HG02970 (cell line): ENCODE data around the gene FGFR2.

Experiments used
- ATAC-seq: cut with Tn5 transposase; IDR thresholded peaks from one replicate; pipeline ENCODE4 v1.9.1; 2021; ENCODE audit warnings: mild to moderate bottlenecking, moderate library complexity, moderate number of reproducible peaks; ENCODE audit not compliant: unreplicated experiment, low FRiP score

The FGFR2 gene

DNA sequence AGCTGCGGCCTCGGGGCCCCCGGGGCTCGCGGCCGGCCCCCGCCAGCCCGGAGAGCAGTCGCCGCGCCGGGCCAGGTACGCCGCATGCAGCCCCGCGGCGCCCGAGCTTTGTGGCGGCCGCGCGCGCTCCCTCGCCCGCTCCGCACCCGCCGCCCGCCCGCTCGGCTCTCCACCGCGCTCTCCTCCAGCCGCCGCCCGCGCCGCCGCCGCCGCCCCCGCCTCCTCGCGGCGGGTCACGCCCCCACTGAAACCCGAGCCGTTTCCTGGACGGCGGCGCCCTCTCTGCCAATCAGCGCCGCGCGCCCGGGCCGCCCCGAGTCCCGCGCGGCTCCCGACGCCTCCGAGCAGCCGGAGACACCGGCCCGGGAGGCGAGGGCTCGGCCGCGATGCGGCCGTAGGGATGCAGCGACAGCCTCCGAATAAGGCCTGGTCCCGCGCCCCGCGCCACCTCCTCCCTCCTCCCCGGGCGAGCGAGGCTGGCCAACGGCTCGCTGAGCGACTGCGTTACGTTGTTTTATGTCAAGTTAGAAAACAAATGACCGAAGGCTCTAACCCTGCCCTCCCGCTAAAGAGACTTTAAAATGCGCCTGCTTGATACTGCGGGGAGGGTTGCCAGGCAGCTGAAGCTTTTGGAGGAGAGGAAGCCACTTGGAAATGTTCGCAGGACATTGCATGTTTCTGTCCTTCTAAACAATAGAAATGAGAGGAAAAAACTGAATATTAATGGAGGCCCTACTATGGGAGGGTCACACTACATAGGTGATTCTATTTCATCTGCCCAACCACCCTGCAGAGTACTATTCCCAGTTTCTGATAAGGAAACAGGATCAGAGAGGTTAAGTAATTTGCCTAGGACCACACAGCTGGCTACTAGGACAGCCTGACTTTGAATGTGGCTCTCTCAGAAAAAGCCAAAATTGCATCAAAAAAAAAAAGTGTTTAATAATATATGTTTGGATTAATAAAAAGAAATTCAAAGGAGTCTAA is at the start of gene FGFR2:
Gene FGFR2, minus strand, starts transcription at position 182 of the 987 bp plus-strand sequence. CDS start 4,627 bp downstream, outside the sequence.
- peak; percentile 93 for ATAC-seq

DNA sequence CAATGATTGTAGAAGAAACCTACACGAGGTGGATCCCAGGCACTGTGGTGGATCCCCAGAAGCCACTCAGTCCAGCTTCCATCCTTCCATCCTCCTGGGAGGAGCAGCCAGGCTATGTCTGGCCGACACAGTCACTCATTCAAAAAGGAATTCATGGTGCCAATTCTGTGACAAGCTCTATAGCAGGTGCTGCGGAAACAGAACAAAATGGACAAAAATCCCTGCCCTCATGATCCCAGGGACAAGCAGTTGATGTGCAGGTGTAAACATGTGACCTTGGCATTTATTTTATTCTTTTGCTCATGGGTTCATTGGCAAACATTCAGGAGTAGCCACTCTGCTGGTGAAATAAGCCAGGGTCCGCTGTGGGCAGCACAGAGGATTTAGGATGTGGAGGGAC is 49.2 kb upstream of the FGFR2 start:
- ATAC-seq = no peak

DNA sequence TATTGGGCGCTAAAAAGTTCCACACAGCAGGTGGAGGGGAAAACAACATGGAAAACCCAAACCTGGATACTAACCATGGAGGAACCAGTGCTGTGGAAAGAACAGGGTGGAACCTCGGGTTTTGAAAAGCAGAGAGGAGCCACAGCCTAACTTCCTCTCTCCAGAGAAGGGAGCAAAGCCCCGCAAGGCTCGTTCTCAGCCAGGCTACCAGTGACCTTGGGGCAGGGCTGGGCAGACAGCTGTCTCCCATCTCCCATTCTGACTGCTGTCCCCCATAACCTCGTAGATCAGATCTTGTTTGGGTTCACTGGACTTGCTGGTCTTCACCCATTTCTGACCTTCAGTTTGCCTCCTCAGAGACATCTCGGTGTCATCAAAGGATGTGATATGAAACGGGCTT is 47.5 kb upstream of the FGFR2 start:
- no peak for ATAC-seq

DNA sequence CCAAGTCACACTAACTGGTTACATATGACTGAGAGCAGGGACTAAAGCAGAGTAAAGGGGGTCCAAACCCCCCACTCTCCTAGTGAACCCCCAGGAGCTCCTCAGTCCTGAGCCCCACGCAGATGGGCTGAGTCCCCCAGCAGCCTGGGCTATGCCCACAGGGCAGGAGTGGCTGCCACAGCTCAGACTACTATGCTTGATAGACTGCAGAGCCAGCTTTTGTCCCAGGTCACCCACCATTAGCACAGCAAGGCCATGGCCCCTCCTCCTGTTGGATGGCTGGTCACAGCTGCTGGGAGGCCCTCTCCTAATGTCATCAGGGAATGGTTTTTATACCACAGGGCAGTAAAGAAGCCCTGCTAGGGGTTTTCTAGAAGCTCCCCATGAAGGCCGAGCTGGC is 46.3 kb upstream of the FGFR2 start:
- no peak for ATAC-seq

DNA sequence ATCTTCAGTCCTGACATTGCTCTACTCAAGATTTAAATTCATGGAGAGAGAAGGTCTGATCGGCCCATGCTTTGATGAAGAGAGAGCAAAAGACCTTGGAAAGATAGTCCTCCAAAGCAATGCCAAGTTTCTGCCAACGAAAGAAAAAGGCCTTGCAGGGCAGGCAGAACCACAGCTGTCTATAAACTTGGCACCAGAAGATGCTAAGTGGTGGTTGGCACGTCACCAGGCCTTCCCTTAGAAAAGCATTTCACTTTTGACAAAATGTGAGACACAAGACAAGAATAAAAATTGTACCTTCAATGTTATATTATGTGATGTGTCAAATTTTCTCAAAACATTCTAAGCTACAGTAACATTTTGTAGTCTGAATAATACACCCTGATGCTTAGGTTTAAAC is 42.0 kb upstream of the FGFR2 start:
- no peak for ATAC-seq

DNA sequence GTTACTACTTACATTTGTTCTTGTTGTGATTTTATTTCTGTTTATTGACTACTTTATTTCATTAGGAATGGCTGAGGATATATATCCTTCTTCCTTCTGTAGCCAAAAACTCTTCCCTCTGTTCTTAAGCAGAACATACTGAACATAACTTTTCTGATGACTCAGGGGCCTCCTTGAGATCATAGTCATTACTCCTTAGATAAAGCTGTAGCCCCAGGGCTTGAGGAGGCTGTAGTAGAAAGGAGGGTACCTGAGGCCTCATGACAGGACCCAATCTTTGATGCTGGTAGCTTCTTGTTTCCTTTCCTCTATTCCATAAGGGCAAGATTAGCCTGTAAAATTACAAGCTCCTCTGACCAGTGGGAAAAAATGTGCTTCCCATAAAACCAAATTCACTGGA is 41.2 kb upstream of the FGFR2 start:
- ATAC-seq = no peak

DNA sequence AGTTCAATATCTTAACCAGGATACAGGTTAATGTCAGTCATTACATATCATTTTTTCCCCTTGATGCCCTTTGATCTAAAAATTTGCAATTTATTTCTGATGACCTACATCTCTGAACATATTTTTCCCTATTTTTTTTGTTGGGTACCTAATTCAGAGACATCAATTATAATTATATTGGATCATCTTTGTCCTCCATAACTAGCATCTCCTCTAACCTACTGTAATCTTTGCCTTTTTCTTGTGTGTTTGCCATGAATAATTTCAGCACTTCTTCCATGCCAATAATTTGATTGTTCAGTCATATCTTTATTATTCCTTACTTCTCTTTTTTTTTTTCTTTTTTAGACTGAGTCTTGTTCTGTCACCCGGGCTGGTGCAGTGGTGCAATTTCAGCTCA is 39.2 kb upstream of the FGFR2 start:
- no peak for ATAC-seq

DNA sequence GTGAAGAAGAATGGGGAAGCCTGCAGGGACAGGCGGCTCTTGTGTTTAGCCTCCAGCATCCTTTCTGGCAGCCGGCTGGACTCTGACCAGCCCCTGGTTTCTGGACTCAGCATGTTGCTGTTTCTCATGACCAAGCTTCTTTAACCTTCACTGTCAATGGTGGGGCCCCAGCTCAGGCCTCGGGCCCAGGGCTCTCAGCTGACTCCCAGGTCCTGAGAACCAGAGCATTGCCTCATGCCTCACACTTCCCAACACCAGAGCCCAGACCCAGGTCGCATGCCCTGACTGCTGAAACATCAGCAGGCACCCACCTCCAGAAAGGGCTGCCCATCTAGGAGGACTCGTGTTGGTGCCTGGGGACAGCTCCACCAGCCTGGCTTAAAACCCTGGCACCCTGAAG is 34.8 kb upstream of the FGFR2 start:
- ATAC-seq = no peak

DNA sequence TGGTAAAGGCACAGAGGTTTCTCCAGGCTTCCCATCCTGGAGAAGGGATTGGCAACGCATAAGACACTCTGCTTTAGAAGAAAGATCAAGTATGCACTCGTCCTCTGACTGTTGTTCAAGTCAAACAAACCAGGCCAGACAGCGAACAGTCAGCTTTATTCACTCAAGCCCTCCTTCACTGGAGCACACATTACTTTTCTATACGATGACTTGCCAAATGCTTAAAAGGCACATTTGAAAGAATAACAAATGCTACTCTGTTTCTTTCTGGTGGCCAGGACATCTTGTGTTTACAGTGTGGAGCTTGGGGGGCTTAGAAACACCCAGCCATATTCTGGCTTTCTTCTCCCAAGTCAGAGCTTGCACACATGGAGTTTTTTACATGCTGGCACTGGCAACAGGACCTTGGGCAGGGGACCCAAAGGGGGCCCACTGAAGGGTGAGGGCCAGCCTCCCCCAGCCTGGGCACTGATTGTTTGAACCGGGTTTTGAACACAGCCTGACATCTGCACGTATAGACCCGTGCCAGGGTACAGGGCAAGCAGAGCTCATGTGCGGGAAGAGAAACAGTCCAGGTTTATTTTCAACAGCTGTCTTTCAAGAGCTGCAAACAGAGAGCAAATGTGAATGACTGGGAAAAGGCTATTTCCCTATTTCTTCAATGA is 33.3 kb upstream of the FGFR2 start:
- no peak for ATAC-seq

DNA sequence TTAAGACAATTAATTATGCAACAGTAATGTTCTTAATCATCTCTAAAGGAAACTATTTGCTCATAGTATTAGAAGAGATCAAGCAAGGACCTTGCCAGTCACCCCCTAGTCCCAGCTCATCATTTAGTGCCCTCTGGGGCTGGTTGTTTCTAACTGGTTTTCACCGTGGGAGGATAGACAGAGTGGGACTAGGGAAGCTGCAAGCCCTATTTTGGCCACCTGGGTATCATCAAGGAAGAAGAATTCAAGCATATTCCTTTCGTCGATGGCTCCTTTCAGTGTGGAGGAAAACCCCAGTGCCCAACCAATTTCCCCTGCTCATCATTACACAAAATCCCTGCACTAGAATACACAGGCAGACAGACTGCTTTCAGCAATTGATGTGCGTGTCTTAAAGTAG is 30.6 kb upstream of the FGFR2 start:
- ATAC-seq = no peak

DNA sequence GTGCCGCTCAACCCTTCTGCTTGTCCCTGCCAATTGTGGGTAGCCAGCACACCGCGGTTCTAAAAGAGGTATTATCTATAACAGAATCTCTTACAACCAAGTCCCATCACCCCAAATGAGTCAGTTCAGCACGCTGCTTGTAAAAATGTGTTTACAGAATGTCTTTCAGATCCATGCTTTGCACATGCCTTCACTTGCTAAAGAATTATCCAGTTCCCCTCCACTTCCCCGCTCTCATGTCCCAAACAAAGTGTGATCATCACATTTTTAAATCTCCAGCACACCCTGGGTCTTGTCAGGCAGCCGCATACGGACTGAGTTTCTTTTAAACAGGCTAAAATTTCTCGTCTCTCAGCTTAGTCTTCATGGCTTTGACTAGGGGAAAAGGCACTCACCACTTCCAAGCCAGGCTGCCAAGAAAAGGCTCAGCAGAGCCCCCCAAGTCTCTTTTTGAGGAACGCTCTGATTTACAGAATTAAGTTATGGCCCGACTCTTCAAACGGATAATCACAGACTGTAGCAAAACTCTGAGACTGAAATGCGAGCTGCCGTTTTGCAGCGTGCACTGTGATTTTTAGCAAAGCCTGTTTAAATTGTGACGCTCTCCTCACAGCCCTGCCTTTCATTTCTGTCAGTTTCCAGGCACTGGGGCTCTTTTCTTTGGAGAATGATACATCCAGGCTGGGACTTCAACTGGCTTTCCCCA is 29.8 kb upstream of the FGFR2 start:
- ATAC-seq = no peak

DNA sequence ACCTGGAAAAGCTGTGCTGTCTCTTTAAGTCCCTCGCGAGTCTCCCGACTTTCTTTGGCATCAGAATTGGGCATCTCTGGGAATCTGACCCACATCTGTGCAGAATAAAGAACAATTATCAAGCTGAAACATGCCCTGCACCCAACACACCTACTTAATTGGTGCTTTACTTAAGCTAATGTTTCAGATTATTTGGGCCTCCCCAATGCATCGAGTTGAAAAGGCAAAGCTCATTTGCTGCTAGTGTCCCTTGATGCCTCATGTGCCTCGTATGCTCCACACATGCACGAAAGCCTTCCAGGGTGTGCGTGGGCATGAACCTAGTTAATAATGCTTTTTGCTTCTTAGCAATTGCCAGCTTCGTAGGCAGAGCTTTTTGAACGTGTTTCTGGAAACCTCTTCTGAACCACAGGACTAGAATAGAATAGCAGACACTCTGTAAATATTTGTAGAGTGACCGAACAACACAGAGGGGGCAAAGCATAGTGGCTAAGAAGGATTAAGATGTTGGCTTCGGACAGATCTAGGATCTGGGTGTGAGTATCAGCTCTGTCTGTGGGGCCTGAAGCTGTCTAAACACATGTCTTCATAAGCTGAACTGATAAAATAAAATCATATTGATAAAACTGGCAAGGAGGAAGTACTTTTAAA is 26.7 kb upstream of the FGFR2 start:
- ATAC-seq = no peak

DNA sequence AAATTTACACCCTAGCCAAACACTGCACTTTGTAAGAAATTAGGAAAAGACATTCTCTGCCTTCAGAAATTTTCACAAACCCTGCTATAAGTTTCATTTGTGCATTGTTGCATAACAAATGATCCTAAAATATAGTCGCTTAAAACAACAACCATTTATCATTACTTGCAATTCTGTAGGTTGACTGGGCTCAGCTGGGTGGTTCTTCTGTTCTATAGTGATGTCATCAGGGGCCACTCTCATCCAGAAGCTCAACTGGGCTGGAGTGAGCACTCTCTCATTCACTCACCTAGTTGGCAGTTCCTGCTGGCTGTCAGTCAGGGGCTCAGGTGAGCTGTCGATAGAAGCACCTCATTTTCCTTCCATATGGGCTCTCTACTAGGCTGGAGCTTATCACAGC is 20.7 kb upstream of the FGFR2 start:
- no peak for ATAC-seq

DNA sequence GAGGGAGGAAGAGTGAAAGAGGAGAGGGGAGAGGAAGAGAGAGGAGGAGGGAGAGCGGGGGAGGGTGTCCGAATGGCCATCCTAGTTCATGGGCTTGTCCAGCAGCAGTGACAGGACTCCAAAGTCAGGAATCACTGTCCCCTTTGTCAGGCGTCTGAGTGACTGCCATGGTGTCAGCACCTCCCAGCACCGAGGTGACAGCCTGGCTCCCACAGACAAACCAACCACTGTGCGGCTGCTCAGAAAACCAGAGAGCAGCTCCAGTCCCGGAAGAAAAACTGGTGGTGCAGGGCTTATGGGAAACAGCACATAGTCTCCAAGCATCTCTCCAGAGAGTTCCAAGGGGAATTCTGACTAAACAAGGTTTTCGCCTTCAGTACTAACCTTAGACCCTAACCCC is 18.9 kb upstream of the FGFR2 start:
- no peak for ATAC-seq

DNA sequence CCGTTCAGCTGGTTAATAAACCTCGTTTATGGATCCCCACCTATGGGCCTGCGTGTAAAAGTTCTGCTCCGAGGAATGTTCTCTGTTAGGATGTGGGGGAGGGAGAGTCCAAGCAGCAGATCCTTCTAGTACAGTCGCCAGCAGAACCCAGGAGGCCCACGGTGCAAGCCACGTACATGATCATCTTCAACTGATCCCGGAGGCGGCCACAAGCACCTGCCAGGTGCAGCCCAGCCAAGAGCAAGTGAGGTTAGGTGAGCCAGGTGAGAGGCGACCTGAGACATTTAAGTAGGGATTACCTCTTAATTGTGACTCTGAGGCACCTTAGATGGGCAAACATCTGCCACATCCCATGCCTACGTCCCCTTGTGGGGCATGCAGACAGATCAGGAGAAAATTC is 18.0 kb upstream of the FGFR2 start:
- no peak for ATAC-seq

DNA sequence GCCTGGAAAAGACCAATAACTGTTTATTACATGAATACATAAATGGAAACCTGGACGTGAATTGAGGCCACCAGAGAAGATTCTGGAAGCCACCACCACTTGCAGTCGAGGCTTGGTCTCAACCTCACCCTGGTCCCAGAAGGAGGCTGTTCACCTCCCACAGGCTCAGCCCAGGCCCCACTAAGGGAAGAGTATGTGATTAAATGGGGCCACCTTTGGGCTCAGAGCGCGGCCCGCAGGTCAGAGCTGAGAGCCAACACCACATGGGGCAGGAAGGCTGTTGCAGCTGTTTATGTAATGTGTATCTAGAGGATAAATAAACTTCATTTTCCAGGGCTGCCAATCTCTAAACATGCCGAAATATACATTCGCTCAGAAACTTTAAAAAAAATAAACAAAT is 17.6 kb upstream of the FGFR2 start:
- ATAC-seq = no peak

DNA sequence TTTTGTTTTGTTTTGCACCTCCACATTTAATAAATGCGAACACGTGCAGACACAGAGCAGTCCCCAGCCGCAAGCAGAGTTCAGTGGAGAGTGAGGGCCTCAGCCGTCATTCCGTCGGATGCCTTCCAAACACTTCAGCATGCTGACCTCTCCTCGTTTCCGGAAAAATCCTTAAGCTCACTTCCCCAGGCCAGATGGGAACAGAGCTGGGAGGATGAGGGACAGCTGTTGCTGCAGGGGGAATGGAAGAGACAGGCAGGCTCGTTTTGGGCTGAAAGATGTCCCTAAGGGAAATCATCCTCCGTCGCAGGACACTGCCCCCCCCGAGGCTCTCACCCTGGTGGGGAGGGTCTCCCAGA is 17.2 kb upstream of the FGFR2 start:
- no peak for ATAC-seq

DNA sequence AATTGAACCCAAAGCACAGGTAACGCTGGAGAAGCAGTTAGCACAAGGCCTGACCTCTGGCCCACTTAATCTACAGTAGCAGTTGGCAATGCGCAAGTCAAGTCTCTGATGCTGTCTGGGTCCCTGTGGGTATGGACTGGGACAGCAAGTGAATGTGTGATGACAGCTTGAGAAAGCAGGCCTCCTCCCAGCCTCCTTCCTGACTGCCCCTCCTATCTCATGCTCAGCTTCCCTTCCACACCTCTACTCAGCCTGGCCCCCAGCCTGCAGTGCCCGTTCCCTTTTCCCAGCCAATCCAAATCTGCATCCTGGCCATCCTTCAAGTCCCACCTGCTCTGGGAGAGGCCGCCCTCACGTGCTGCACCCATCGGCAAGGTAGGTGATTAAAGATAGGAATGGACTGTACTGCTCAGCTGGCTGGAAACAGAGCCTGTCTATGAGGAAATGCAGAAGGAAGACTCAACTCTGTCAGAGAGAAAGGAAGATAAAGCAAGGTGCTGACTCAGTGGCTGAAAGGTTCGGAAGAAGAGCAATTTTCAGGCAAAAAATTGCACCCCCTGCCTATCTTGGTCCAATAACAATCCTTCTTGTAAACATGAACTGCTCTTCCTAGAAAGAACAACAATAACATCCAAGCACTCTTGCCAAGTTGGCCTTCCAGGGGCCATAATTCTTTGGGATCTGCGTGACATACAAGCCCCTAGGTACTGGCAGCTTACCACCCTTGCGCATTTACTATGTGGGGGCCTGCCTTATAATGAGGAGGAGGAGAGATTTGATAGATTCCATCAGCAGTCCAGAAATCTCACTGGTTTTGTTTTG is 16.6 kb upstream of the FGFR2 start:
- ATAC-seq = no peak

DNA sequence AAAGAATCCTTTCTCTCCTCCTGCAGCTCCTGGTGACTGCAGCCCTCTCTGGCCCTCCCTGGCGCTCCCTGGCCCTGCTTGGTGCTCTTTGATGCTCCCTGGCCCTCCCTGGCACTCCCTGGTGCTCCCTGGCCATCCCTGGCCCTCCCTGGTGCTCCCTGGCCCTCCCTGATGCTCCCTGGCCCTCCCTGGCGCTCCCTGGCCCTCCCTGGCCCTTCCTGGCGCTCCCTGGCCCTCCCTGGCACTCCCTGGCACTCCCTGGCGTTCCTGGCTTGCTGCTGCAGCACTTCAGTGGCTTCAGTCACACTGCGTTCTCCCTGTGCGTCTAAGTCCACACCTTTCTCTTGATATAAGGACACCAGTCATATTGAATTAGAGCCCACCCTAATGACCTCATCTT is 15.2 kb upstream of the FGFR2 start:
- ATAC-seq = no peak
